CD4-positive, alpha-beta T cell treated with Interferon gamma for 1 hour (primary cell): ENCODE results near the gene POPDC2.

Experiments
- DNase-seq: peaks from one replicate; pipeline ENCODE4 v3.0.0-alpha.2; 2020

POPDC2 gene

DNA sequence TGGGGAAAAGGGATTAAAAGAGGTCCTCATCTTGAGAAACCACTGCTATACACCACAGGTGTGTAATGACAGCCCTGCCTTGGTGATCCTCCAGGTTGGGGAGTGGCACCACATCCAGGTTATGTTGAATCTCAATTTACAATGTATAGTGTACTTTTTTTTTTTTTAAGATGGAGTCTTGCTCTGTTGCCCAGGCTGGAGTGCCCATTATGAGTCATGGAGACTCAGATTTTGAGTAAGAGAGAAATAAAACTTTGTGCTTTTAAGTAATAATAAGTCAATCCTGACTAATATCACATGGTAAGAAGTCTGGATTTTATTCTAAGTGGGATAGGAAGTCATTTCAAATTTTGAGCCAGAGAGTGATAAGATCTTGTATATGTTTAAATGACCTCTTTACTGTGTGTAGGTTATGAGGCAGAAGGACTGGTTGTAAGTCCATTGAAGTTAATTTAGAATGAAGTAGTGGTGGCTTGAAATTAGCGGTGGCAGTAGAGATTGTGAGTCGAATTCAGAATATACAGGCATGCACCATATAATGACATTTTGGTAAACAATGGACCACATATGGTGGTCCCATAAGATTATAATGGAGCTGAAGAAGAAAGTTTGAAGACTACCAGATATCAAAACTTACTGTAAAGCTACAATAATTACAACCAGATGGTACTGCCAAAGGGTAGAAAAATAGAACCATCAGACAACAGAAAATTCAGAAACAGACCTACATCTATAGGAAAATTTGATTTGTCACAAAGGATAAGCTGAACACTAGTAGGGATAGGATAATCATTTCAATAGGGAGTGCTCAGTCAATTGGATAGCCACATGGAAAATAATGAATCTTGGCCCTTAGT is 20.7 kb downstream of the POPDC2 start:
- DNase-seq = no peak

GRCh38 chr3:119637679-119638477 is 22.5 kb downstream of the POPDC2 start:
- peak; percentile 21 for DNase-seq

- no peak for DNase-seq
Observed at GRCh38 chr3:119636891-119637611, 23.3 kb downstream of the POPDC2 start.

GRCh38 chr3:119636249-119636648 is 24.1 kb downstream of the POPDC2 start:
- no peak for DNase-seq

DNA sequence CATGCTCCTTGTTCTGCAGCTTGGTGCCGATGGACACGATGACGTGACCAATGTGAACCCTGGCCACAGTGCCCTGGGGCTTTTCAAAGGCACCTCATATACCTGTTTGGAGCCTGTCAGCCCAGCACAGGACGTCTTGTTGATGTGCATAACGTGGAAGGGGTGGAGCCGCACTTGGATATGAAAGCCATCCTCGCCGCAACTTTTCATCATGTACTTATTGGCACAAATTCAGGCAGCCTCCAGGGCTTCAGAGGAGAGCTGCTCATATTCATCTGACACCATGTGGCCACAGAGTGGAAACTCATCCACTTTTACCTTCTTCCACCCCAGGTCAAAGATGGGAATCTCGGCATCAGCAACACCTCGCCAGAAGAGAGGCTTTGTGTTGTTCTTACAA is 24.7 kb downstream of the POPDC2 start:
- DNase-seq = no peak

- DNase-seq = no peak
Observed at GRCh38 chr3:119632829-119633228, 27.6 kb downstream of the POPDC2 start.

GRCh38 chr3:119632216-119632615 is 28.2 kb downstream of the POPDC2 start:
- no peak for DNase-seq

DNA sequence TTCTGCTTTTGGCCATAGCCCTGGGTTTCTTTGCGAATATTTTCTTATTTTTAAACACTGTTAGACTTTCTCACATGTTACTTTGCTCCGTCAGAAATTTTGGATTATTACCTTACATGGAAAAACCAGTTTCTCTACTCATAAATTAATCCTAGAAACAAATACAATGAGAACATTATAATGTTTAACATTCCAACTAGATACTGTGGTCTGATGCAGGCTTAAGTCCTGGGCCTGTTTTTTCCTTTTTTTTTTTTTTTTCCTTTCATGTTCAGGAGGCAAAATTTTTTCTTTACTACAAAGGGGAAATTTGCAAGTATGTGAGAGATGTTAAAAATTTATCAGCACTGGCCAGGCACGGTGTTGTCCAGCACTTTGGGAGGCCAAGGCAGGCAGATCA is 28.9 kb downstream of the POPDC2 start:
- no peak for DNase-seq

DNA sequence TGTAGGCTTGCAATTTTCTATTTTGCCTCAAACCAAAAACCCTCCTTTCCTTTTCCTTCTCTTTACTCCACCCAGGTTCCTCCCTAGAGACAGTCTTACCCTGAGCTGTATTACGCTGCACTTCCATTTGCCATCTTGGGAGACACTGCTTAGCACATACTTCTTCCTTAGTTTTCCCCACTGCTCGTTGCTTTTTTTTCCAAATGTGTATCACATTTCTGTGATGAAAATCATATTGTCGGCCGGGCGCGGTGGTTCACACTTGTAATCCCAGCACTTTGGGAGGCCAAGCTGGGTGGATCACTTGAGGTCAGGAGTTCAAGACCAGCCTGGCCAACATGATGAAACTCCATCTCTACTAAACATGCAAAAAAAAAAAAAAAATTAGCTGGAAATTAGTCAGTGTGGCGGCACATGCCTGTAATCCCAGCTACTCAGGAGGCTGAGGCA is 29.5 kb downstream of the POPDC2 start:
- DNase-seq = no peak

DNA sequence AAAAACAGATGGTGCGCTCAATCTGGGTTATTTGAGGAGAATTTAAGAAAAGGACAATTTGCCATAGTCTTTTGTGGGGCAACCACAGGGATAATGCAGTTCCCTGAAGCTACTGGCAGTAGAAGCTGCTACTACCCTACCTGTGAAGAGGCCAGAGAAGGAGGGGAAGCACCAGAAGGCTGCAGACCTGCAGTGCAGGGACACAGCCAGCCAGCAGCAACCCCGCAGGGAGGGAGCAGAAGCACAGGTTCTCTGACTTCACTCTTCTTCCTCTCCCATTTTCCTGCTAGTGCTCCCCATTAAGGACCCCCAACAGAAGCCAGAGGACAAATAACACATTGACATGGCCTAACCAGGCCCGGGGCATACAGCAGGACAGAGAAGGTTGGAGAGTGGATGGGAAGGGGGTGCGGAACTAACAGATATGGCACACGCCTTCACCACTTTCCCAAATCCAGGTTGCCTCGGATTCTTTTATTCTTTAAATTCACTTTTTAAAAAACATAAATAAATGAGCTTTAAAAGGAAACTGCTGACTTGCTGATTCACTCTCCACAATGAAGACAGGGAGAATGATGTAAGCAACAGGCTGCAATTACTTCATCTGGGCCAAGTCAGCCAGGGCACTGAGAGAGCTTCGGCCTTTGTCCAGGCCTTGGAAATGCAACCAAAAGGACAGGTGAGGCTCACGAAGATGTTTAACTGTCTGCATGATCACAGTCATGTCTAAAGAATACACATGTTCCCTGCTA is 30.1 kb downstream of the POPDC2 start:
- DNase-seq = peak; percentile 20

DNA sequence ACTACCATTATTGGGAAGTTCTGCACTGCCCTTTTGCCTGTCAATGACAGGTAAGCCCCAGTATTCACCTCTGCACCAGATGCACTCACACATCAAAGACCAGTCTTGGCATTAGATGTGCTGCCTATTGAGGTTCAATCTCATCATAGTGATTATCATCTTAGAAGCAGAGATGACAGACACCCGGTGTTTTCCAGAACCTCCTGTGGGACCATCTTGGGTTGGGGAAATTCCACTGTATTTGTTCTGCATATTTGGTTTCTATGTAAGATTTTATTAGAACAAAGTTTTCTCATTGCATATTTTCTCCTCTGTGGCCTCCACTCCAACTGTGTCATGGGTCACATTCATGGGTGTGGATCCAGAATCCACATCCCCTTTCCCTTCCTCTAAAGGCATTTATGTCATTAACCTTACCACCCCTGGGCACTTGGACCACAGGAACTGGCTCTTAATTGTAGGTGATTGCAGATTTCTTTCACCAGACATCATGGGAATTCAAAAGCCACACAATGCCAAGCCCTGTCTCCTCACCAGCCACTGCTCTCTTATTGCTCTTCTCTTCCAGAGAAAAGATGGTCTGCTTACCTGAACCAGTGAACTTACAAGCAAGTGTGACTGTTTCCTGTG is 31.5 kb downstream of the POPDC2 start:
- DNase-seq = peak; percentile 26

- DNase-seq = peak; percentile 39
Observed at GRCh38 chr3:119628390-119628789, 32.0 kb downstream of the POPDC2 start.

DNA sequence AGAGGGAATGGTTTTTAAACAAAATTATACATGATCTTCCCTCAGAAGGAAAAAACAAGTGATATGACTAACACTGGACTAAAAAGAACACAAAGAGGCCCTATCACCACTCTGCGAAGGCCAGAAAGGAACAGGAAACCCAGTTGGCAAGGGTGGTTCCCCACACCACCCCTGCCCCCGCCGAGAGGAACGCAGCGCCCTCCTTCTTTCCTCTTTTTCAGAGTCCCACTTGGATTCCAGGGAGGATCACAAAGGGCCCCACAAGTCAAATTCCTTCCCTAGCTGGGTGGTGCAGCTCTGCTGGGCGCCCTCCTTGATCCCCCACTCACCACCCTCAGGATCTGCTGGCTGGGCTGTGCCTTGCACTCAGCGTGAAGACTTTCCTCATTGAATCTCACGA is 32.9 kb downstream of the POPDC2 start:
- DNase-seq = peak; percentile 51

DNA sequence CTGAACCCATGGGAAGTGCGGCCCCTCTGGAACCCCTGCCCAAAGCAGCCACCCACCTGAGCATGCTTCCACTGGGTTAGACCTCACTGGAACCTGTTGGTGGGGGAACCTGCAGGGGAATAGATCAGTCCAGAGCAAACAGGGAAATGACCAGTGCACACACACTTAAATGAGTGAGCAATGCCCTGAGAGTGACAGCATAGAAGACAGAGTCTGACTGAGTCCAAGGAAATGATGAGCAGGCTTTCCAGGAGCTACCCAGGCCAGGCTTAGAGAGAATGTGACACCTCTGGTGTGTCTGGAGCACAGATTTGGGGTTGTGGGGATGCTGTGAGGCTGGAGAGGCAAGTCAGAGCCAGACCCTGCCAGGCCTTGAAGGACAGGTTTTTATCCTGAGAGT is 34.2 kb downstream of the POPDC2 start:
- no peak for DNase-seq

DNA sequence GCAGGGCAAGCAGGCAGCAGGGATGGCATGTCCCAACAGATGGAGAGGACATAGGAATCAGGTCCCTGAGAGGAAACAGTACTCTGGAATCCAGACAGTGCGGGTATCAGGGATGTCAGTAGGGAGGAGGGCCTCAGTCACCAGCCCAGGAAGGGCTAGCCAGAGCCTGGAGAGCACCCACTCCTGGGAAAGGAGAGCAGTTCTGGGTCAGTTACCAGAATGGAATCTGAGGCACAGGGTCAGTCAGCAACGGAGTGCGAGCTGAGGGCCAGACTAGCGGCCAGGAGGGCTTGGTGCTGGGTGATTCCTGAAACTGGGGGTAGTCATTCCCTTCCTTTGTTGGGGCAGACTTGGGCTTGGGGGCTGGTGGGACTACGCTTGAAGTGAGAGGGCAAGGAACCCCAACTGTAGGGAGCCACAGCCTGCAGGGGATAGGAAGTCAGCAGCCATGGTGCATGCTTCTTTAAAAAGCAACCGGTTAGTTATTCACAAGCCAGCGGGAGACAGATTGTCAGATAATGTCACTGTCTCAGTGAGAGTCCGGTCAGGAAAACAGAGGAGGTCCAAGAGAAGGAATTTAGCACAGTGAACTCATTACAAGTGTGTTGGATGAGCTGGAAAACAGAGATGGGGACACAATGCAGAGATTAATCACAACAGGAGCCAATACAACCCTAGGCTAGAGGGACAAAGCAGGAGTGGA is 34.8 kb downstream of the POPDC2 start:
- no peak for DNase-seq

- no peak for DNase-seq
Observed at GRCh38 chr3:119624002-119624720, 36.2 kb downstream of the POPDC2 start.

DNA sequence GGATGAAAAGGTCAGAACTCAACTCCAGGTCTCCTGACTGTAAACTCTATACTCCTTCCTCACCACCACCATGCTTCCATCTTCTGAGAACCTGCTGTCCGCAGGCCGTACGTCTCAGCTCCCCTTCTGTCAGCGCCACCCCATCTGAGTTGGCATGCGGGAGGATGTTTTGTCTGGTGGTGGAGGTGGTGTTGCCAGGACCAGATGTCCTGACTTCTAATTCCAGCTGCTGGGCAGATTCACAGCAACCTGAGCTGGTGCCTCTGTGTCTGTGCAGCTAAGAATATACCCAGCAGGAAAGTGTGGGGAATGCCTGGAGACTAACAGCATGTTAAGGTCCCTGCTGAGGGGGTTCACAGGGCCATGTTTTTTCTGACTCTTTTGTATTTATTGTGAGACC is 39.5 kb downstream of the POPDC2 start:
- DNase-seq = no peak

DNA sequence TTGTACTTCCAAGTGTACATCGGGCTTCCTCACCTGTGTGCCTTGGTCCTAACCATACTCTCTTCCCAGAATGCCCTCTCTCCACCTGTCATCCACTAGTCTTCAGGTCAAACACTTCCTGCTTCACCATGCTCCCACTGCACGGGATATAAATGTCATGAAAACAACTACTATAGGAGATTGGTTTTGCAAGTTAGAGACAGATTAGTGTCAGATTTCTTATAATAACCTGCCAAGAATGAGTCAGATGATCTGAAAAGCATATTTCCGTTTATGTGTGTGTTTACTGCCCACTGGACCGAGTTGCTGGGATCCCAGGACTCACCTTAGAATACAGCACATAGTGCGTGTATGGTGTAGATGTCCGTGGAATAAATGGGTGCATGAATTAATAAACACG is 41.3 kb downstream of the POPDC2 start:
- DNase-seq = no peak

GRCh38 chr3:119616056-119616455 is 44.3 kb downstream of the POPDC2 start:
- DNase-seq = no peak

DNA sequence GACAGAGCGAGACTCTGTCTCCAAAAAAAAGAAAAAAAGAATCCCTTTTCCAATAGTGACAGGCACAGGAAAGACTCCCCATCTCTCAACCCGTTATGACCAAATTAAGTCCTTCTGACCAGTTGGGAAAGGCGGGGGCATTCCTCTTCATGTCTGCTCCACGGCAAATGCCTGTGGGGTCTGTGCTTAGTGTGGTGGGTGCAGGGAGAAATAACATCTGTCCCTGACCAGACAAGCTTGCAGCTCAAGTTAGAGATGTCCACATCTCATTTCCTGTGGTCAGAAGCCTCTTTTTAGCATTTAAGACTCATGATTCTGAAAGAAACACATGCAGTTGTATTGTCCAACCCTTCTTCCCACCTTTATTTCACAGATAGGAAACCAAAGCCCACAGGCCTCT is 46.5 kb downstream of the POPDC2 start:
- DNase-seq = no peak

DNA sequence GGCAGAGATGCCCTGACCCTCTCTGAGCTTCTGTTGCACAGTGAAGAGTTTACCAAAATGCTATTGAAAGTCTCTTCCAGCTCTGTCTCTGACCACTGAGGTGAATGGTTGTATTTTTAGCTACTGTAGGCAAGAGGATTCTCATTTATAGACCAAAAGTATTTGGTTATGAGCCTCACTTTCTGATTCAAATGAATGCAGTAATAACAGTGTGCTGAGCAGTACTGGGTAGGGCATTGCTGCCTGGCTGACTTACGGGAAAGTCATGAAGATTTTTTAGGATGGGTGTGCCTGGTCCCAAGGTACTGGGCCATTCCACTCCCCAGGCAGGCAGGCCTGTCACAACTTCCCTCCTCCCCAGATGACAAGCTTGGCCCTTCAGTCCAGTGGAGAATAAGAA is 47.2 kb downstream of the POPDC2 start:
- no peak for DNase-seq
